ENCODE data around the gene ACTN2. TPM values are rescaled to one million over a fixed set of nuclear protein-coding genes. Genes with fewer than 3 reads are reported as not detected.

ACTN2 gene
- total and polyA plus RNA-seq, 4 donors: 5.1 to 26.4 (median 12.0) TPM

DNA sequence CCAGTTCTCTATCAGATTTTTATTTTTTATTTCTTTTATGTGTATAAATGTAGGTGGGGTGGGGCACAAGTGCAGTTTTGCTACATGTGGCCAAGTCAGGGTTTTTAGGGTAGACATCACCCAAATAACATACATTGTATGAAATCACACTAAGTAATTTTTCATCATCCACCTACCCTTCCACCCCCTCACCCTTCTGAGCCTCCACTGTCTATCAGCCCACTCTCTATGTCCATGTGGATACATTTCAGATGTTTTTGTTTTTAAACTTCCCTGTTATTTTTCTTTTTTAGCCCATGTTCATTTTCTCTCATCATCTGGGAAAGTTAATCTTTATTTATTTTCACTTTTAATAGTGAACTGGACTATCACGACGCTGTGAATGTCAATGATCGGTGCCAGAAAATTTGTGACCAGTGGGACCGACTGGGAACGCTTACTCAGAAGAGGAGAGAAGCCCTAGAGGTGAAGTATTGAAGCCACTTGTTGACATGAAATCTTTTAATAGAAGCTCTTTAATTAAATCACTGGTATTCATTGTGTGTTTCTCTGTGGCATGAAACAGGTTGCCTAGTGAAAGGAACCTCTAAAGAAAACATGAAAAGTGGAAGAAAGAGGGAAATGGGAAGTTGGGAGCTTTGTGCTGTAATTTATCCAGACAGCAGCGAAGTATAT, 61.1 kb downstream of the ACTN2 start:
- H3K27ac ChIP-seq (ENCODE audit: low read depth, low read length): no peak overlapping the region
- no peak for DNase-seq (ENCODE audit: low read depth in 4 of 6, low spot score in 6 of 6)
- H3K9me3 ChIP-seq (ENCODE audit: control insufficient read depth, insufficient read depth, low read length): no peaks in the 10 kb centered on the region
- H3K4me3 ChIP-seq (ENCODE audit: low read depth, low read length): no peak overlapping the region
- H3K27me3 ChIP-seq (ENCODE audit: control insufficient read depth, insufficient read depth, low read length): no peaks in the 10 kb centered on the region
- H3K36me3 ChIP-seq (ENCODE audit: control insufficient read depth, insufficient read depth, low read length): peaks cover 33% of the 10 kb centered on the region
- no peaks in the 10 kb centered on the region for H3K4me1 ChIP-seq (ENCODE audit: control insufficient read depth, insufficient read depth, low read length)
- WGBS (ENCODE audit: insufficient coverage): 70% methylated on average over 4 of the region's 6 CpGs

DNA sequence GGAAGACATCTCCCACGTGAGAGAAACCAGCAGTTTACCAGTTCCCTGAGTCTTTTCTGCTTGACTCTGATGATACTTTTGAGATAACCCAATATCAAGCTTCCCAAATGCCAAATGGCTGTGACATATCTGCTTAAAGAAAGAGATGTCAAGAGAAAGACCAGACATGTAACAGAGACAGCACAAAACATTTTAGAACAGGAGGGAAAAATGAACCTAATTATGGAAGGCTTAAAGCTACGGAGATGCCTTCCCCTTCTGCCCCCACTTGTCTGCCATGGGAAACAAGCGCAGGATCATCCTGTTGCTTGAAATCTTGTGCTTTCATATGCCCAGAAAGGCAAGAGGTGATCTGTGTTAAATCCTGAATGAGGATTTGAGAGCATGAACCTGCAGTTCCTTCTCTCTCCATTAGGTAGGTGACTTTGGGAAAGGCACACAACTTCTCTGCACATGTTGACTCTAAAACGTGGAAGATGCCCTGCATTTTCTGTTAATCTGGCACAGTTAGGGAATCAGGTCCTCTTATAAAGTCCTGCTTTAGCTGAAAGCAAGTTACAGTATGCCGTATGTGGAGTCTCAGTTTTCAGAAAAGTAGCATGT, 62.1 kb downstream of the ACTN2 start:
- Histone ChIP-seq H3K9me3 (ENCODE audit: control insufficient read depth, insufficient read depth, low read length) (no peaks in the 10 kb centered on the region), H3K4me3 (ENCODE audit: low read depth, low read length) (no peak overlapping the region), H3K36me3 (ENCODE audit: control insufficient read depth, insufficient read depth, low read length) (peaks cover 27% of the 10 kb centered on the region), H3K27me3 (ENCODE audit: control insufficient read depth, insufficient read depth, low read length) (no peaks in the 10 kb centered on the region), H3K27ac (ENCODE audit: low read depth, low read length) (no peak overlapping the region), H3K4me1 (ENCODE audit: control insufficient read depth, insufficient read depth, low read length) (no peaks in the 10 kb centered on the region)
- no peak for DNase-seq (ENCODE audit: low read depth in 4 of 6, low spot score in 6 of 6)
- 100% methylated on average over 2 of the region's 5 CpGs for WGBS (ENCODE audit: insufficient coverage)

DNA sequence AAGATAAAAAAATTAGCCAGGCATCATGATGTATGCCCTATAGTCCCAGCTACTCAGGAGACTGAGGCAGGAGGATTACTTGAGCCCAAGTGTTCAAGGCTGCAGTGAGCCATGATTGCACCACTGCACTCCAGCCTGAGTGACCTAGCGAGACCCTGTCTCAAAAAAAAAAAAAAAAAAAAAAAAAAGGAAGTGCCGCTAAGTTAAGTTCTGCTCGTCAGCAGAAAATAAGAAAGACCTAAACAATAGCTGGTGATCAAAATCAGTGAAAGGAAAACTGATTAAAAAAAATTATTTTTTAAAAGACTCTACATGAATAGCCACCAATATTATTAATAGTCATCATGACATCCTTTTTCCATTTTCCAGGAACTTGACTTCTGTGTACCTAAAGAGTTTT, 64.6 kb downstream of the ACTN2 start:
- H3K4me1 ChIP-seq (ENCODE audit: control insufficient read depth, insufficient read depth, low read length): no peaks in the 10 kb centered on the region
- H3K9me3 ChIP-seq (ENCODE audit: control insufficient read depth, insufficient read depth, low read length): no peaks in the 10 kb centered on the region
- H3K27me3 ChIP-seq (ENCODE audit: control insufficient read depth, insufficient read depth, low read length): no peaks in the 10 kb centered on the region
- no peak overlapping the region for H3K27ac ChIP-seq (ENCODE audit: low read depth, low read length)
- H3K36me3 ChIP-seq (ENCODE audit: control insufficient read depth, insufficient read depth, low read length): peaks cover 28% of the 10 kb centered on the region
- DNase-seq (ENCODE audit: low read depth in 4 of 6, low spot score in 6 of 6): no peak
- H3K4me3 ChIP-seq (ENCODE audit: low read depth, low read length): no peak overlapping the region
- WGBS (ENCODE audit: insufficient coverage): no CpG with 5 or more reads among the region's 3 CpGs

DNA sequence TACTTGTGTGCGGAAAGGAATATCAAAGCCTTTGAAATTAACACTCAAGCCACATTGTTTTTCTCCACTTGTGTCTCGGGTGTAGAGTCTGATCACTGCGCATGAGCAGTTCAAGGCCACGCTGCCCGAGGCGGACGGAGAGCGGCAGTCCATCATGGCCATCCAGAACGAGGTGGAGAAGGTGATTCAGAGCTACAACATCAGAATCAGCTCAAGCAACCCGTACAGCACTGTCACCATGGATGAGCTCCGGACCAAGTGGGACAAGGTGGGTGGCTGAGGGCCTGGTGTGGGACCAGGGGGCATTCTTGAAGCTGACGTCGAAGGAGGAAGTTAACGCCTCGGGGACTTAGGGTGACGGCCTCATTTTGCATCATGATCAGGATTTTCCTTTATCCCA, 65.1 kb downstream of the ACTN2 start:
- Histone ChIP-seq H3K9me3 (ENCODE audit: control insufficient read depth, insufficient read depth, low read length) (no peaks in the 10 kb centered on the region), H3K27ac (ENCODE audit: low read depth, low read length) (no peak overlapping the region), H3K27me3 (ENCODE audit: control insufficient read depth, insufficient read depth, low read length) (no peaks in the 10 kb centered on the region), H3K36me3 (ENCODE audit: control insufficient read depth, insufficient read depth, low read length) (peaks cover 28% of the 10 kb centered on the region), H3K4me1 (ENCODE audit: control insufficient read depth, insufficient read depth, low read length) (no peaks in the 10 kb centered on the region), H3K4me3 (ENCODE audit: low read depth, low read length) (no peak overlapping the region)
- no peak for DNase-seq (ENCODE audit: low read depth in 4 of 6, low spot score in 6 of 6)
- WGBS (ENCODE audit: insufficient coverage): 96% methylated on average over 11 of the region's 16 CpGs

DNA sequence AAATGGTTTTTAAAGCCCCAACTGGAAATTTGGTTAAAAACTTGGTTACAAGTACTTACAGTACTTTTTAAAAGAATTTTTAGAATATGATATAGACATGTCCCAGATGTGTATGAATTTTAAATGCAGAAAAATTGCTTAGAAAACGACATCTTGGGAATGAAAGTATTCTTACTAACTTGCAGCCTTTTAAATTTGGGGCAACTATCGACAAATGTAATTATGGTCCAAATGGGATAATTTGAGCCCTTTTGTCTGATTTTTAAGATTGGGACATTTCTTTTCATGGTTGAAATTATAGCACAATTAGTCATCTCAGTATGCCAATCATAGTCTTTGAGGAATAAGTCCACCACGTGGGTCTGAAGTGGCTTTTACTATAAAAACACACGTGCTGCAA, 65.6 kb downstream of the ACTN2 start:
- no peak overlapping the region for H3K4me3 ChIP-seq (ENCODE audit: low read depth, low read length)
- no peaks in the 10 kb centered on the region for H3K27me3 ChIP-seq (ENCODE audit: control insufficient read depth, insufficient read depth, low read length)
- H3K4me1 ChIP-seq (ENCODE audit: control insufficient read depth, insufficient read depth, low read length): no peaks in the 10 kb centered on the region
- peaks cover 28% of the 10 kb centered on the region for H3K36me3 ChIP-seq (ENCODE audit: control insufficient read depth, insufficient read depth, low read length)
- WGBS (ENCODE audit: insufficient coverage): 83% methylated on average over 3 of the region's 4 CpGs
- no peak overlapping the region for H3K27ac ChIP-seq (ENCODE audit: low read depth, low read length)
- no peaks in the 10 kb centered on the region for H3K9me3 ChIP-seq (ENCODE audit: control insufficient read depth, insufficient read depth, low read length)
- no peak for DNase-seq (ENCODE audit: low read depth in 4 of 6, low spot score in 6 of 6)

DNA sequence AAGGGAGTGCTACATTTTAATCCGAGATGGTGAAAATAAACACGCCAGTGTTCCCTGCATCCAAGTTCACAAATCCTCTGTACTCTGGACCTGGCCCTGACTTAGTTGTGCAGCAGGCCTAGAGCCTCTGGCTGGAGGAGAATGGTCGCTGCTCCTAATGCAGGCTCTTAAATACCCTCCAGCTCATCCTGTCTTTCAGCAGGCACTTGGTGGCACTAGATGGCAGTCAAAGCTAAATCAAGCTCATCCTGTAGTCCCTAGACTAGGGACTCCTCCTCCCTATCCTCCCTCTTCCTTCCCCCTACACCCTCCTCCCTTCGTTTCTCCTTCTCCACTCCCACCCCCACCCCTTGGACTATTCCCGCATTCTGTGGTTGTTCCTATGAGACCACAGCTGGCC, 67.2 kb downstream of the ACTN2 start:
- WGBS (ENCODE audit: insufficient coverage): 81% methylated on average over 5 of the region's 5 CpGs

DNA sequence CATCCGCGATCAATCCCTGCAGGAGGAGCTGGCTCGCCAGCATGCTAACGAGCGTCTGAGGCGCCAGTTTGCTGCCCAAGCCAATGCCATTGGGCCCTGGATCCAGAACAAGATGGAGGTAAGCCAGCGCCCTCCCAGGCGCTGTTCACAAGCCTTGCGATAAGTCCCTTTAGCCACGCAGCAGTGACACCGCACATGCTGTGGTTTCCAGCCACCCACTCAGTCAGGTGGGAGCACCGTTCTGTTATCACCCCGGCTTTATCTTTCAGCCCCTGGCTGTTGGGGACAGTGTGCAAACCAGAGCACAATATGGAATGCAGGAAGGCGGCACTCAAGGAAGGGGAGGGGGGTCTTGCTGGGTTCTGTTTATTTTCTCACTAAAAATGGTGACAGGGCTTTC, 67.7 kb downstream of the ACTN2 start:
- H3K27me3 ChIP-seq (ENCODE audit: control insufficient read depth, insufficient read depth, low read length): no peaks in the 10 kb centered on the region
- H3K9me3 ChIP-seq (ENCODE audit: control insufficient read depth, insufficient read depth, low read length): no peaks in the 10 kb centered on the region
- no peak overlapping the region for H3K4me3 ChIP-seq (ENCODE audit: low read depth, low read length)
- H3K36me3 ChIP-seq (ENCODE audit: control insufficient read depth, insufficient read depth, low read length): peaks cover 31% of the 10 kb centered on the region
- H3K27ac ChIP-seq (ENCODE audit: low read depth, low read length): no peak overlapping the region
- no peaks in the 10 kb centered on the region for H3K4me1 ChIP-seq (ENCODE audit: control insufficient read depth, insufficient read depth, low read length)
- WGBS (ENCODE audit: insufficient coverage): 95% methylated on average over 14 of the region's 14 CpGs
- no peak for DNase-seq (ENCODE audit: low read depth in 4 of 6, low spot score in 6 of 6)

More for the DNA sequence above, 67.2 kb downstream of the ACTN2 start:
- Histone ChIP-seq H3K4me1 (ENCODE audit: control insufficient read depth, insufficient read depth, low read length) (no peaks in the 10 kb centered on the region), H3K27ac (ENCODE audit: low read depth, low read length) (no peak overlapping the region), H3K27me3 (ENCODE audit: control insufficient read depth, insufficient read depth, low read length) (no peaks in the 10 kb centered on the region), H3K9me3 (ENCODE audit: control insufficient read depth, insufficient read depth, low read length) (no peaks in the 10 kb centered on the region), H3K4me3 (ENCODE audit: low read depth, low read length) (no peak overlapping the region), H3K36me3 (ENCODE audit: control insufficient read depth, insufficient read depth, low read length) (peaks cover 31% of the 10 kb centered on the region)
- DNase-seq (ENCODE audit: low read depth in 4 of 6, low spot score in 6 of 6): peak in 2 of 6 donors; percentile 45 to 71

DNA sequence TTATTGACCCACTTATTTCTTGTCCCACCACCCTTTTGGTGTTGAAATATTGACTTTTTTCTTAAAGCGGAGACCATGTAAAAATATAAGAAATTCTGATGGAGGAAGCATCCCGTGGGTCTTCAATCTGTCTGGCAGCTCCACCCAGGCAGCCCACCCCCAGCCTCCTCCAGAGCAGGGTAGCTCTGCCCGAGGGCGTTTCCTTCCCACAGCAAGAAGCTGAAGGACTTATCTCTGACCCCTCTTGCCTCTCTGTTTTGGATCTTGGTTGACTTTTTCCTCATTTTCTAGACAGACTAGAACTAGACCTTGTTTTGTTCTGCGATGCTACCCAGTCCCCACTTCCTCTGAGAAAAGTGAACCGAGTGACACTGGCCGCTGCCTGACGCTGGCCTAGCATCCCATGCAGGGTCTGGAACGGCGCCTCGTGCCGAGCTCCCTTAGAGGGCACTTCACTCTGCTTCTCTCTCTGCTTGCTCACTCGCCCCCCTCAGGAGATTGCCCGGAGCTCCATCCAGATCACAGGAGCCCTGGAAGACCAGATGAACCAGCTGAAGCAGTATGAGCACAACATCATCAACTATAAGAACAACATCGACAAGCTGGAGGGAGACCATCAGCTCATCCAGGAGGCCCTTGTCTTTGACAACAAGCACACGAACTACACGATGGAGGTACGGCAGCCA, 68.4 kb downstream of the ACTN2 start:
- WGBS (ENCODE audit: insufficient coverage): 89% methylated on average over 17 of the region's 18 CpGs
- Histone ChIP-seq H3K4me1 (ENCODE audit: control insufficient read depth, insufficient read depth, low read length) (no peaks in the 10 kb centered on the region), H3K27ac (ENCODE audit: low read depth, low read length) (no peak overlapping the region), H3K9me3 (ENCODE audit: control insufficient read depth, insufficient read depth, low read length) (no peaks in the 10 kb centered on the region), H3K36me3 (ENCODE audit: control insufficient read depth, insufficient read depth, low read length) (peaks cover 28% of the 10 kb centered on the region), H3K4me3 (ENCODE audit: low read depth, low read length) (no peak overlapping the region), H3K27me3 (ENCODE audit: control insufficient read depth, insufficient read depth, low read length) (no peaks in the 10 kb centered on the region)
- no peak for DNase-seq (ENCODE audit: low read depth in 4 of 6, low spot score in 6 of 6)

DNA sequence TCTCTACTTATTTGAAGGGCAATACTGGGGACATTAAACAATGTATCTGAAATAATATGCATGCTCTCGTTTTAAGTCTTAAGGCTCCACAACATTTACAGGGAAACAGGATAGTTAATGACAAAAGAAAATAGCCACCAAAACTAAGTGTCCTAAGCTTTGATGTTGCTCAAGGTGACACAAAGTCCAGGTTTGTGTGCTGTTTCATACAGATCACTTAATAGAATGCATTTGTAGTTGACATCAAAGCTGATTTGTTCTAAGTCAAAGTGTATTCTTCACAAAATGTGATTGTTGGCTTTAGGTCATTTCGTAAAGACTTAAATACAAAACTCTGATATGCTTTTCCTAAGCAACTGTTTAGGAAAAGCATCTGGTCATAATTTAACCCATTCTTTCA, 71.3 kb downstream of the ACTN2 start:
- Histone ChIP-seq H3K4me1 (ENCODE audit: control insufficient read depth, insufficient read depth, low read length) (no peaks in the 10 kb centered on the region), H3K27ac (ENCODE audit: low read depth, low read length) (no peak overlapping the region), H3K4me3 (ENCODE audit: low read depth, low read length) (no peak overlapping the region), H3K9me3 (ENCODE audit: control insufficient read depth, insufficient read depth, low read length) (no peaks in the 10 kb centered on the region), H3K36me3 (ENCODE audit: control insufficient read depth, insufficient read depth, low read length) (peaks cover 28% of the 10 kb centered on the region), H3K27me3 (ENCODE audit: control insufficient read depth, insufficient read depth, low read length) (no peaks in the 10 kb centered on the region)
- no peak for DNase-seq (ENCODE audit: low read depth in 4 of 6, low spot score in 6 of 6)
- WGBS (ENCODE audit: insufficient coverage): no CpG with 5 or more reads among the region's 2 CpGs

All from spinal cord (tissue), 10 donors.